DOHH2 (cell line): ENCODE results near the gene KRTCAP2.
"Not testable (repeated sequence)": the region's sequence is repeated elsewhere in the genome, so short reads cannot be mapped to it uniquely, and the experiment has no call there.

ENCODE experiments used
- H3F3A ChIP-seq: fragments of 200-600 bp; sonication (generic), shearing (Covaris generic); 2 replicates; pipeline ENCODE4 v1.6.0; 2016; ENCODE audit warnings: antibody characterized with exemption, mild to moderate bottlenecking; ENCODE audit not compliant: control insufficient read depth, insufficient read depth
- H3K27ac ChIP-seq: fragments of 200-600 bp; sonication (generic); 2 replicates; pipeline ENCODE4 v1.5.1; 2014; ENCODE audit warnings: low read depth, mild to moderate bottlenecking, low read length, moderate library complexity
- H3K27me3 ChIP-seq: fragments of 200-600 bp; sonication (generic); 2 replicates; pipeline ENCODE4 v1.6.1; 2014; ENCODE audit warnings: mild to moderate bottlenecking, low read length, mixed read lengths; ENCODE audit not compliant: control insufficient read depth
- H3K36me3 ChIP-seq: fragments of 200-600 bp; sonication (generic); 2 replicates; pipeline ENCODE4 v1.6.1; 2014; ENCODE audit warnings: mild to moderate bottlenecking, low read length, moderate library complexity, mixed read lengths; ENCODE audit not compliant: control insufficient read depth
- H3K4me1 ChIP-seq: fragments of 200-600 bp; sonication (generic); 2 replicates; pipeline ENCODE4 v1.6.1; 2014; ENCODE audit warnings: mild to moderate bottlenecking, low read length, mixed read lengths; ENCODE audit not compliant: control insufficient read depth
- H3K4me2 ChIP-seq: fragments of 200-600 bp; sonication (generic); 2 replicates; pipeline ENCODE4 v1.6.0; 2014; ENCODE audit warnings: mild to moderate bottlenecking, low read length, moderate library complexity
- H3K4me3 ChIP-seq: fragments of 200-600 bp; sonication (generic); 2 replicates; pipeline ENCODE4 v1.5.1; 2014; ENCODE audit warnings: mild to moderate bottlenecking, low read length, mixed read lengths
- H3K79me2 ChIP-seq: fragments of 200-600 bp; sonication (generic); 2 replicates; pipeline ENCODE4 v1.6.1; 2014; ENCODE audit warnings: mild to moderate bottlenecking, low read length, mixed read lengths; ENCODE audit not compliant: control insufficient read depth
- H3K9me2 ChIP-seq: fragments of 200-600 bp; sonication (generic); replicated peaks from 2 replicates; pipeline ENCODE4 v1.6.1; 2014; ENCODE audit warnings: mild to moderate bottlenecking, low read length, mixed read lengths; ENCODE audit not compliant: control insufficient read depth
- H3K9me3 ChIP-seq: fragments of 200-600 bp; sonication (generic); 2 replicates; pipeline ENCODE4 v1.6.1; 2014; ENCODE audit warnings: antibody characterized with exemption, low read length, mixed read lengths; ENCODE audit not compliant: control insufficient read depth, insufficient read depth
- H4K20me1 ChIP-seq: fragments of 200-600 bp; sonication (generic); 2 replicates; pipeline ENCODE4 v1.6.0; 2014; ENCODE audit warnings: low read depth, mild to moderate bottlenecking, antibody characterized with exemption, low read length, moderate library complexity; ENCODE audit not compliant: control insufficient read depth, insufficient read depth
- CTCF ChIP-seq: fragments of 200-600 bp; sonication (generic); IDR thresholded peaks from one replicate; pipeline ENCODE4 v1.5.1; 2014; ENCODE audit warnings: antibody characterized with exemption, mild to moderate bottlenecking, low read depth, low read length; ENCODE audit not compliant: poor library complexity, severe bottlenecking
- EZH2phosphoT487 ChIP-seq: fragments of 200-600 bp; sonication (generic); IDR thresholded peaks from 2 replicates; pipeline ENCODE4 v1.6.1; 2017; ENCODE audit warnings: borderline replicate concordance, mild to moderate bottlenecking, antibody characterized with exemption, low read length, moderate library complexity, mixed read lengths

The KRTCAP2 gene

DNA sequence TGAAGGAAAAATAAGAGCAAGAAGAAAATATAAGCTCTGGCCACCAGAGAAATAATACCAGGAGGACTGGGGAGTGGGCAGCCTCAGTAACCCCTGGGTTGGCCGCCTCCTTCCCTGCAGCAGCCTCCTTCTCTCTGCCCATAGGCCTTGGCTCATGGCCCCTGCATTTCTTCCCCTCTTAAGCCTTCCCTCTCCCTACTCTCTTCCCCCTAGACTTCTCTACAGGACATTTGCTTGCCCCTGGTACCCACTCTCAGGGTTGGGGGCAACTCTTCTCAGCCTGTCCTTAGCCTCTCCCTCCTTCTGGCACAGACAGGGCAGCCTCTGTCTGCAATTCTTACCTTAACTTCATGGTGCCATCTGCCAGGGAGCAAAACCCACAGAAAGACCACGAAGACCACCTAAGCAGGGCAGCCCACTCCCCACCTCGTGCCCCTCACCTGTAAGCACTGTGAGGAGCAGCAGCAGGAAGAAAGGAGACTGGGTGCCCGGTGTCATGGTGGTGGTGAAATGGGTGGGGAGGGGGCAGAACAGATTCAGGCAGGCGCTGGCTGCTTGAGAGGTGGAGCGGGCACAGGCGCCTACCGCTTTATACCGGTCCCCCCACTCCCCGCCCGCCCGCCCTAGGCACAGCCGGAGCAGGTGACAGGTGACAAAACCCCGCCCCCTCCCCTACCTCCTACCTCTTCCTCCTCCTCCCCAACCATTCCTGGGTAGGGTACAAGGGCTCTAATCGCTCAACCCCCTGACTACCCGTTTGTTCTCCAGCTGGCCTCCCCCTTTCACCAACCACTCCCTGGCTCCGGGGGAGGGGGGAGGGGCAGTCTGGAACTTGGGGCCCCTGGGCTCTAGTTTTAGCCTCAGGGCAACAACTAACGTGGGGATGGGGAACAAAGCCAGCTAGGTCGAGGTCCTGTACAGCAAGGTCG, 19.5 kb upstream of the KRTCAP2 start:
- no peaks in the 10 kb centered on the region for H3K9me3 ChIP-seq
- no peaks in the 10 kb centered on the region for H3K36me3 ChIP-seq
- H3K4me2 ChIP-seq: peak overlapping the region; percentile 87
- H3K27me3 ChIP-seq: no peaks in the 10 kb centered on the region
- no peaks in the 10 kb centered on the region; the same call in 1 of the 2 replicates for H3K79me2 ChIP-seq
- H3K27ac ChIP-seq: peak overlapping the region; percentile 80
- peaks cover 11% of the 10 kb centered on the region; the same call in 1 of the 2 replicates for H3F3A ChIP-seq
- no peaks in the 10 kb centered on the region for H3K9me2 ChIP-seq
- H3K4me1 ChIP-seq: peaks cover 34% of the 10 kb centered on the region
- H4K20me1 ChIP-seq: no peaks in the 10 kb centered on the region
- no peak for TF ChIP-seq CTCF
- TF ChIP-seq EZH2phosphoT487: no peak
- H3K4me3 ChIP-seq: peak overlapping the region; percentile 82

- Histone ChIP-seq H3K4me1 (peaks cover 34% of the 10 kb centered on the region), H3K4me3 (no peak overlapping the region), H3K4me2 (no peak overlapping the region), H4K20me1 (no peaks in the 10 kb centered on the region), H3K27me3 (no peaks in the 10 kb centered on the region), H3K27ac (no peak overlapping the region), H3F3A (peaks cover 11% of the 10 kb centered on the region; the same call in 1 of the 2 replicates), H3K9me2 (no peaks in the 10 kb centered on the region), H3K9me3 (no peaks in the 10 kb centered on the region), H3K36me3 (no peaks in the 10 kb centered on the region), H3K79me2 (no peaks in the 10 kb centered on the region; the same call in 1 of the 2 replicates)
- TF ChIP-seq EZH2phosphoT487 (no peak), CTCF (no peak)
These were observed 18.8 kb upstream of the KRTCAP2 start for GRCh38 chr1:155191904-155192303.

DNA sequence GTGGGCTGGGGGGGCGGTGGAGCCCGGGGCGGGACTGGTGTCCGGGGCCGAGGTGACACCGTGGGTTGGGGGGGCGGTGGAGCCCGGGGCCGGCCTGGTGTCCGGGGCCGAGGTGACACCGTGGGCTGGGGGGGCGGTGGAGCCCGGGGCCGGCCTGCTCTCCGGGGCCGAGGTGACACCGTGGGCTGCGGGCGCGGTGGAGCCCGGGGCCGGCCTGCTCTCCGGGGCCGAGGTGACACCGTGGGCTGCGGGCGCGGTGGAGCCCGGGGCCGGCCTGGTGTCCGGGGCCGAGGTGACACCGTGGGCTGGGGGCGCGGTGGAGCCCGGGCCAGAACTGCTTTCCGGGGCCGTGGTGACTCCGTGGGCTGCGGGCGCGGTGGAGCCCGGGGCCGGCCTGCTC, 16.8 kb upstream of the KRTCAP2 start:
- not testable (repeated sequence) for H3K27ac ChIP-seq, H3K9me2 ChIP-seq, H4K20me1 ChIP-seq, H3K36me3 ChIP-seq, H3K9me3 ChIP-seq, H3K4me3 ChIP-seq, H3K4me2 ChIP-seq, H3K27me3 ChIP-seq, H3K79me2 ChIP-seq
- Histone ChIP-seq H3F3A (peaks cover 11% of the 10 kb centered on the region; the same call in 1 of the 2 replicates), H3K4me1 (peaks cover 39% of the 10 kb centered on the region)

DNA sequence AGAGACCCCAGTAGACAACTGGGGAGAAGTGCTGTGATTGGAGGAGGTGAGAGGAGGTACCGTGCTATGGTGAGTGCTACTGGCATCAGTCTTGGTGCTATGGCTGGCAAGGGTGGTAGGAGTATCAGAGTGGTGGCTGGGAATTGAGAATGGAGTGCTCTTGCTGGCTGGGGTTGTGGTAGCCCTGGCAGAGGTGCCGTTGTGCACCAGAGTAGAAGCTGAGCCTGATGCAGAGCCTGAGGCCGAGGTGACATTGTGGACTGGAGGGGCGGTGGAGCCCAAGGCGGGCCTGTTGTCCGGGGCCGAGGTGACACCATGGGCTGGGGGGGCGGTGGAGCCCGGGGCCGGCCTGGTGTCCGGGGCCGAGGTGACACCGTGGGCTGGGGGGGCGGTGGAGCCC, 15.2 kb upstream of the KRTCAP2 start:
- H3K27me3 ChIP-seq: no peaks in the 10 kb centered on the region
- H3K9me3 ChIP-seq: no peaks in the 10 kb centered on the region
- no peak overlapping the region for H3K4me3 ChIP-seq
- no peaks in the 10 kb centered on the region for H3K36me3 ChIP-seq
- TF ChIP-seq EZH2phosphoT487 (no peak), CTCF (no peak)
- no peaks in the 10 kb centered on the region for H3K79me2 ChIP-seq
- peaks cover 33% of the 10 kb centered on the region for H3K4me1 ChIP-seq
- no peaks in the 10 kb centered on the region for H3K9me2 ChIP-seq
- no peak overlapping the region for H3K27ac ChIP-seq
- H3F3A ChIP-seq: peaks cover 7% of the 10 kb centered on the region; the same call in 1 of the 2 replicates
- H4K20me1 ChIP-seq: no peaks in the 10 kb centered on the region
- H3K4me2 ChIP-seq: no peak overlapping the region
